GM21529 (cell line): ENCODE data around the gene LGALS9.

Source experiments
- ATAC-seq: cut with Tn5 transposase; IDR thresholded peaks from one replicate; pipeline ENCODE4 v1.9.1; 2021; ENCODE audit not compliant: unreplicated experiment

The LGALS9 gene

DNA sequence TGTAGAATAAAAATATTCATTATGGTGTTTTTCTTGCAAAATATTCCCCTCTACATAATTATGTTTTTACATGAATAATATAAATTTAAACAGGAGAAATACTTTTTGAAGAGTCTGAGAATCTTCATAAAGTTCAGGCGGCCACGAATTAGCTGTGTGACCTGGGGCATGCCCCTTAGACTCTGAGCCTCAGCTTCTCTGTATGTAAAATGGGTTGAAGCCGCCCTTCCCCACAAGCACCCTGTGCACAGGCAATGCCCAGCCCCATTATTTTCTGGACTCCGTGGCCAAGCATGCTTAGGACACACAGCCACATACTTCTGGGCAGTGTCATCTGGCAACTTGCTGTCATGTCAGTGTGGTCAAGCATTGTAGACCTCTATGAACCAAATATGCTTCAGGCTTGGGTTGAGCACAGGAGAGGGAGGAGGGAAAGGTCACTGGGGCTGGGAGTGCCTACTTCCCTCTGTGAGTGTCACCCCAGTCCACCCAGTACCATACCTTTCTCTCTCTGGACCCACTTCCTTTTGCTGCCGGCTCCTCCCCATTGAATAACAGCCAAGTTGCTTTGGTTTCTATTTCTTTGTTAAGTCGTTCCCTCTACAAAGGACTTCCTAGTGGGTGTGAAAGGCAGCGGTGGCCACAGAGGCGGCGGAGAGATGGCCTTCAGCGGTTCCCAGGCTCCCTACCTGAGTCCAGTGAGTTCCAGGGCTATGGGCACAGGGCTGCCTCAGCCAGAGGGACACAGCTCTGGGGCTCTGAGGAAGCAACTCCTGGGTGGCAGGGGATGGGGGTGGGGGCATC, at the start of gene LGALS9:
Gene LGALS9, plus strand, starts transcription at position 582 of the 804 bp plus-strand sequence. Its CDS starts 78 bp downstream, at position 660.
- peak; percentile 67 for ATAC-seq

DNA sequence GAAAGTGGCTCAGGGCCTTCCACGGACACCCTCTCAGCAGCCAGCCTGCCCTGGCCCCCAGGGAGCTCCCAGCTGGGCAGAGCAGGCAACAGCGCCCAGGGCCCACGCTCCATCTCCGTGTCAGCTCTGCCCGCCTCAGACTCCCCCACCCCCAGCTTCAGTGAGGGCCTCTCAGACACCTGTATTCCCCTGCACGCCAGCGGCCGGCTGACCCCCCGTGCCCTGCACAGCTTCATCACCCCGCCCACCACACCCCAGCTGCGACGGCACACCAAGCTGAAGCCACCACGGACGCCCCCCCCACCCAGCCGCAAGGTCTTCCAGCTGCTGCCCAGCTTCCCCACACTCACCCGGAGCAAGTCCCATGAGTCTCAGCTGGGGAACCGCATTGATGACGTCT, 48.3 kb upstream of the LGALS9 start:
- no peak for ATAC-seq

DNA sequence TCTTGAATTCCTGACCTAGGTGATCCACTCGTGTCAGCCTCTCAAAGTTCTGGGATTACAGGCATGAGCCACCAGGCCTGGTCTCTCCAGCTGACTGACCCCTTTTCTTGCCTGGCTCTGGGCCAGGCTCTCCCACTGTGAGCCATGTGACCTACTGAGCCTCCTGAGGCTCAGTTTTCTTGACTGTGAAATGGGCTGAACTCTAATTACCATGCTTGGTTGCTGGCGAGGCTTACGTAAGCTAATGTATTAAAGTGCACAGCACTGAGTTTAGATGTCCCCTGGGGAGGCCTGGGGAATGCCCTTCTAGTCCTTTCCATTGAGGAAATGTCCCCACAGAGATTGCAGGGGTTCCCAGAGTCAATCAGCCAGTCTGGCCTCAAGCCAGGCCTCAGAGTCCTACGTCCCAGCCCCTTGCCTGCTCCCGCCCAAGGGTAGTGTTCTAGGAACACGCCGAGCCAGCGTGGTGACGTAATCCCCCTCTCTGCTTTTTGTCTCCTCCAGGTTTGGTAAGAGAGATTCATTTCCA, 45.8 kb upstream of the LGALS9 start:
- ATAC-seq = peak; percentile 59

- ATAC-seq = no peak
These were observed 45.2 kb upstream of the LGALS9 start for GRCh38 chr17:27585792-27586191.

GRCh38 chr17:27586203-27586721, 44.7 kb upstream of the LGALS9 start:
- ATAC-seq = no peak

DNA sequence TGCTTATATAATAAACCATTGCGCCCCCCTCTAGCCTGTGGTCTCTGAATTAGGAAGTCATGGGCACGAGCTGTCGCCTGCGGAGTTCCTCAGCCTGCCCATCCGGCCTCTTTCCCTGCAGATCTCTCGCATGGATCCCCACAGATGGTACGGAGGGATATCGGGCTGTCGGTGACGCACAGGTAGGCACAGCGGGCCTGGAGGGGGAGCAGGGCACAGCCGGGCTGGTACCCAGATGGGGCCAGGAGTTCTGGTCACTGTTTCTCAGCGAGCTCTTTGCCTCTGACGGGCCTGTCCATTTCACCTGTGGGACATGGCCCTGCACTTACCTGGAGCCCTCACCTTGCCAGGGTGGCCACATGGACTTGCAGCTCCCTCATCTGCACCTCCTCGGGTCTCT, 42.6 kb upstream of the LGALS9 start:
- ATAC-seq = no peak

DNA sequence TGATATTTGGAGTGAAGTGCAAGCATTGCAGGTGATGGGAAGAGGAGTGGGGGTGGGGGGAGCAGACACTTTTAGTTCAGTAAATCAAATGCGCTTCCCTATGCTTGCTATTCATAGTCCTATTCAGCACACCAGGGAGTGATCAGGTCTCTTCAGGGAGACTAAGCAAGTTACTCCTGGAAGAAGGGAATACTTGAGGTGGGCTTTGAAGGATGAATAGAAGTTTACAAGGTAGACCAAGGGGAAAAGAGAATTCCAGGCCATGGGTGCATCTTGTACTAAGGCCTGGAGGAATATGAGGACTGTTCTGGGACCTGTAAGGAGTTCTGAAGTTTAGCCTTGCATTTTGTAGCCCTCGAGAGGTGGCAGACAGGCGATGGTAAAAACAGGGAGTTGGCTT, 40.1 kb upstream of the LGALS9 start:
- no peak for ATAC-seq

DNA sequence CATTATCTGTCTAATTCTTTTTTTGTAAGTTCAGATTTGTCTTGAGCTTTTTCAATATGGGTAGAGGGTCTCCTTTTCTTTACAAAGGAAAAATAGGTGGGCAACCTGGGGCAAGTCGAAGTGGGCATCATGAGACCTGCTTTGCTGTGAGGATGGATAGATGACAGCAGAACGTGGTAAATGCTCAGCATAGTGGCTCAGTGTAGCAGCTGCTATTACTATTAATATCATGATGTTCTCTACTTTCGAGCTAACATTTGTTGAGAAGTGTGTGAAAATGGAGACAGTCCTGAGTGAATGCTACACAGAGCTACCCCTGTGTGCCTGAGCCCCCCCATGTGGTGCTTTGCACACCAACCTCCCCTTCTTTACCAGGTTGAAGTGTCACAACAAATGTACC, 39.0 kb upstream of the LGALS9 start:
- no peak for ATAC-seq

DNA sequence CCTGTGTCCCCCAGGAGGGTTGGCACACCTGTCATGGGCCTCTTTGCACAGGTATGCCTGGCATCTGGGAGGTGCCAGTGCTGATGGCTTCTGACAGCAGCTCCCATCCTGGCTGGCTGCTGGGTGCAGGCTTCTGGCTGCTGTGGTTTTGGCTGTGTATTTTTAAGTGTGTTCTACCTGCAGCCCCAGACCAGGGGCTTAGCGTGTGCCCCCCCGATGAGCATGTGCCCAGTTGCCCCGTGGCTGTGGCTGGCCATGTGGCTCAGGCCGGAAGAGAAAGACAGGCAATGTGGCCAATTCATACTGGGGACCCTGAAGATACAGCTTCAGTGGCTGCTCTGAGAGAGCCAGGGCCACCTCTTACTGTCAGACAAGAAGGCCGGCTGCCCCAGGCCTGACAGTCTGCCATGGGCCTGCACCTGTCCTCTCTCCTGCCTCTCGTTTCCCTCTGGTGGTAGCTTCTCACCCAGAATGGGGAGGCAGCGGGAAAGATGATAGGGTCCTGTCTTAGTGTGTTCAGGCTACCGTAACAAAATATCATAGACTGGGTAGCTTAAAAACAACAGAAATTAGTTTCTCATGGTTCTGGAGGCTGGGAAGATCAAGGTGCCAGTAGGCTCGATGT, 37.6 kb upstream of the LGALS9 start:
- ATAC-seq = no peak

DNA sequence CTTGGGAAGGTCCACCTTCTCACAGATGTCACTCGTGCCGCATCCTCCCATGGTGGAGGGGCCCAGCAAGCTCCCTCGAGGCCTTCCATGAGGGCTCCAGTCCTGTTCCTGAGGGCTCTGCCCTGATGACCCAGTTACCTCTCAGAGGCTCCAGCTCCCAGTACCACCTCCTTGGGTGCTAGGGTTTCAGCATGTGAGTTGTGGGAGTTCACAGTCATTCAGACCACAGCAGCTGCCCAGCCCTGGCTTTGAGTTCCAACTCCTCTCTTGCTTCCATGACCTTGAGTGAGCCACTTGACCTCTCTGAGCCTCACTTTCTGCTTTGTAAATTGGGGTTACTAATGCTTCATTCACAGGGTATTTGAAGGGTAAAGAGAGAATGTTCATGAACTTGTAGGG, 37.1 kb upstream of the LGALS9 start:
- no peak for ATAC-seq

DNA sequence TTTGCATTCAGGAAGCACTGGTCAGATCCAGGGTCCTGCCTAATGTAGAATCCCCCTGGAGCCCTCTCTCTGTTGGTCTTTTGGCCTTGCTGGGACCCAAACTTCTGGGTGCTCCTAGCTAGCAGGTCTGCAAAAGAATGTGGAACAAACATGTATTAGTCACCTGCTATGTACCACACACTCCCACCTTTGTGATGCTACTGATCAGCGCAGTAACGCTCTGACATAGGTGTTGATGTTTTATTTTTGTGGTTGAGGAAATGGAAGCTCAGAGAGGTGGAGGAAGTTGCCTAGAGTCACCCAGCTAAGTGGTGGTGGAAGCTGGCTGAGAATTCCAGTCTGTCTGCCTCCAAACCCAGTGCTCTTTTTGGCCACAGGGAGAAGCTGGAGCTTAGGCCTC, 35.8 kb upstream of the LGALS9 start:
- no peak for ATAC-seq

DNA sequence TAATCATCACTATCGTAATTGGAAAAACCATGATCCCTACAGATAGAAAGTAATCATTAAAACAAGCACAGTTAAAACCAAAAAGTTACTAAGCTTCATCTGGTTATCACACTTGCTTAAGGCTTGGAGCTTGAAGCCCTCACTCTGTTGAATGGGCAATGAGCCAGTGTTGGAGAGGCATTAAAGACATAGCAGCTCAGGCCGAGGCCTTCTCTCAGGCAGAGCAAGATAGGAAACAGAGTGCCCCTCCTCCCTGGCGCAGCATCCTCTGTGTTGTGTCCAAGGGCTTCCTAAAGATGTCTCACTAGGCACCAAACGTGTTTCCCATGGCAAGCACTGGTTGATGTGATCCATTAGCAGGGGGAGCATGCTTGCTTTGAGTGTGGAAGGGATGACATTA, 34.9 kb upstream of the LGALS9 start:
- no peak for ATAC-seq

DNA sequence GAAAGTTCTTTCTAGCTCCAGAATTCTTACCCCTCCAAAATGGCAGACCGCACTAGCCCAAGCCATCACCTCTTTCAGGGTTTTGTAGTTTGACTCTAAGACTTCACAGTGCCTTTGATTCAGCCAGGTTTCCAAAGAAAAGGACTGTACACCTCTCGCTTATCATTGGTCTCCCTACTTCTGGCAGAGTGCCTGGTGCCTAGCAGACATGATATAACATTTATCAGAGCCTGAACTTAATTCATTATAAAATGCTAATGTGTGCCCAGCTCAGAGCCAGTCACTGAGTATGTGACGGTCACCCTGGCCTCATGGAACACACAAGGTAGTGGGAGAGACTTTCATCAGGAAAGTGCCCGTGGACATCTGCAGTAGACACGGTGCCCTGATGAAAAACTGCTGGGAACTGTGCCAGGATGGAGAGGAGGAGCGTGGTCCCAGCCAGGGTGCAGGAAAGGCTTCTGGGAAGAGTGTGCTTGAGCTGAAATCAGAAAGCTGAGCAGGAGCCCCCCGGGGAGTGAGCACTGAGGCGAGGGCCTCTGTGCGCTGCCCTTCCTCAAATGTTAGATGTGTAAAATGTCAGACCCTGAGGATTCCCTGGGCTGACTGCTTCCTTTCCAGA, 34.3 kb upstream of the LGALS9 start:
- no peak for ATAC-seq

DNA sequence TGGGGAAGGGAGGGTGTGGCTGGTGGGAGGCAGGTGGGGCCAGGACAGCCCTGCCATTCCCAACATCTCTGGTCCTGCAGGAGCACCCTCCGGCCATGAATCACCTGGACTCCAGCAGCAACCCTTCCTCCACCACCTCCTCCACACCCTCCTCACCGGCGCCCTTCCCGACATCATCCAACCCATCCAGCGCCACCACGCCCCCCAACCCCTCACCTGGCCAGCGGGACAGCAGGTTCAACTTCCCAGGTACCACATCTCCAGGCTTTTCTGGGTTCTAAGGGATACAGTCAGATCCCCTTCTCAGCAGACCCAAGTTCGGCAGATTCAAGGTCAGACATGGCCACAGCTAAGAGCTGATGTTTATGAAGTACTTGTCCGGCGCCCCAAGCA, 33.8 kb upstream of the LGALS9 start:
- ATAC-seq = no peak

GRCh38 chr17:27597783-27598320, 33.1 kb upstream of the LGALS9 start:
- ATAC-seq = no peak

- no peak for ATAC-seq
These were observed 32.5 kb upstream of the LGALS9 start for GRCh38 chr17:27598337-27599050.

DNA sequence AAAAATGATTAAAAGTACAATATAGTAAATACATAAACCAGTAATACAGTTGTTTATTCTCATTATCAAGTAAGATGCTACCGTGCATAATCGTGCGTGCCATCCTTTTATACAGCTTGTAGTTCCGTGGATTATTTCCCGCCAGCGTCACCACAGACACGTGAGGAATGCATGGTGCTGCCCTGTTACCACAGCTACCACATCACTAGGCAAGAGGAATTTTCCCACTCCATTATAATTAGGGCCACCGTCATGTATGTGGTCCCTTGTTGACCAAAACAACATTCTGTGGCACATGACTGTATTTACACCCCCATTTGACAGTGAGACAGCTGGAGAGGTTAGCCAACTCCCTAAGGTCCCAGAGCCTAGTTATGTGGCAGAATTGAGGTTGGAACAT, 30.5 kb upstream of the LGALS9 start:
- ATAC-seq = no peak

- no peak for ATAC-seq
These were observed 29.7 kb upstream of the LGALS9 start for GRCh38 chr17:27601069-27601974.

- ATAC-seq = no peak
These were observed 29.0 kb upstream of the LGALS9 start for GRCh38 chr17:27601975-27602302.
